ENCODE data around the gene NR1D2. TPM values are rescaled to one million over a fixed set of nuclear protein-coding genes. Genes with fewer than 3 reads are reported as not detected.

The NR1D2 gene
- total RNA-seq, 1 donor from 2014 or later: 35.5 TPM

DNA sequence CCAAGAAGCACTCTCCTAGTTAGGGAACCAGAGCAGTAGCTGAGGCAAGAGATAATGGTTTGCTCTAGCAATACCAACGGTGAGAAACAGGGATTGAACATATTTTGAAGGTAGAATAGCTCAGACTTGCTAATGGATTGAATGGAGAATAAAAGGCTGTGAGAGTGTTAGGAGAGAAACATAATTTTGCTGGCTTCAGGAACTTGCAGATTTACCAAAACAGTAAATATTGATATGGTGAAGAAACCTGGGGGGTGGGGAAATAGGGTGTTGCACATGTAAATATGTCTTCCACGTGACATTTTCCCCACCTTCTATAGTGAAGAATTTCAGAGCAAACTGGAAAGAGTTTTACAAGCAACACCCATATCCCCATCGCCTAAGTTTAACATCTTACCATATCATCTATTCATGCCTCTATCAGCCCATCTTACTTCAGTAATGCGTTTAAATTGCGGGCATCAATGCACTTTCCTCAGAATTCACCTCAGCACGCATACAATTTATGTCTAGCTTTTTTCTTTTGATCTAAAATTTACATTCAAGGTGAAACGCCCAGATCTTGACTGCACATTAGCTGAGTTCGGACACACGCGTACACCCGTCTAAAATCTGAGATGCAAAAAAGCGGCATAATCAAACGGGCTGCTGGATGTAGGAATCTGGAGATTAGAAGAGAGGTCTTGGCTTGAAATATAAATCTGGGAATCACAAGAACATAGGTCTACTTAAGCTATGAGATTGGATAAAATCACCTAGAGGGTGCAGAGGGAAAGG lies 891 bp upstream of the NR1D2 start:
- H3K27ac ChIP-seq (ENCODE audit: low read depth, low read length): peak overlapping the region; percentile 83
- no peaks in the 10 kb centered on the region for H3K9me3 ChIP-seq (ENCODE audit: control insufficient read depth in 3 of 3, low read length in 3 of 3)
- peak overlapping the region; percentile 54 to 88 (median 87) for H3K9ac ChIP-seq (ENCODE audit: low read depth in 1 of 3, low read length in 3 of 3)
- peaks cover 0 to 5% (median 4%) of the 10 kb centered on the region in 3 donors for H3K36me3 ChIP-seq (ENCODE audit: control insufficient read depth in 3 of 3, insufficient read depth in 3 of 3, low read length in 3 of 3)
- H3K27me3 ChIP-seq (ENCODE audit: control insufficient read depth in 3 of 3, insufficient read depth in 3 of 3, low read length in 3 of 3): no peaks in the 10 kb centered on the region
- H3K4me3 ChIP-seq (ENCODE audit: low read length in 3 of 3): peak overlapping the region; percentile 80 to 84 (median 83)
- peaks cover 33 to 41% (median 35%) of the 10 kb centered on the region in 3 donors for H3K4me1 ChIP-seq (ENCODE audit: control insufficient read depth in 3 of 3, insufficient read depth in 3 of 3, low read length in 3 of 3)

- no peaks in the 10 kb centered on the region for H3K9me3 ChIP-seq (ENCODE audit: control insufficient read depth in 3 of 3, low read length in 3 of 3)
- peak overlapping the region in 1 of 3 donors; percentile 89 for H3K9ac ChIP-seq (ENCODE audit: low read depth in 1 of 3, low read length in 3 of 3)
- peaks cover 46 to 49% (median 48%) of the 10 kb centered on the region in 3 donors for H3K4me1 ChIP-seq (ENCODE audit: control insufficient read depth in 3 of 3, insufficient read depth in 3 of 3, low read length in 3 of 3)
- peak overlapping the region; percentile 83 for H3K27ac ChIP-seq (ENCODE audit: low read depth, low read length)
- no peaks in the 10 kb centered on the region for H3K27me3 ChIP-seq (ENCODE audit: control insufficient read depth in 3 of 3, insufficient read depth in 3 of 3, low read length in 3 of 3)
- H3K4me3 ChIP-seq (ENCODE audit: low read length in 3 of 3): peak overlapping the region in 2 of 3 donors; percentile 67 to 84
- H3K36me3 ChIP-seq (ENCODE audit: control insufficient read depth in 3 of 3, insufficient read depth in 3 of 3, low read length in 3 of 3): peaks cover 0 to 5% (median 4%) of the 10 kb centered on the region in 3 donors
Observed at GRCh38 chr3:23945663-23945912, 502 bp downstream of the NR1D2 start.

GRCh38 chr3:23945913-23946687 lies 1.0 kb downstream of the NR1D2 start:
- peak overlapping the region; percentile 85 to 95 (median 90) for H3K9ac ChIP-seq (ENCODE audit: low read depth in 1 of 3, low read length in 3 of 3)
- H3K4me3 ChIP-seq (ENCODE audit: low read length in 3 of 3): peak overlapping the region; percentile 78 to 92 (median 85)
- no peaks in the 10 kb centered on the region for H3K27me3 ChIP-seq (ENCODE audit: control insufficient read depth in 3 of 3, insufficient read depth in 3 of 3, low read length in 3 of 3)
- no peaks in the 10 kb centered on the region for H3K9me3 ChIP-seq (ENCODE audit: control insufficient read depth in 3 of 3, low read length in 3 of 3)
- H3K4me1 ChIP-seq (ENCODE audit: control insufficient read depth in 3 of 3, insufficient read depth in 3 of 3, low read length in 3 of 3): peaks cover 48 to 51% (median 49%) of the 10 kb centered on the region in 3 donors
- H3K27ac ChIP-seq (ENCODE audit: low read depth, low read length): peak overlapping the region; percentile 83
- H3K36me3 ChIP-seq (ENCODE audit: control insufficient read depth in 3 of 3, insufficient read depth in 3 of 3, low read length in 3 of 3): peaks cover 0 to 5% (median 4%) of the 10 kb centered on the region in 3 donors

DNA sequence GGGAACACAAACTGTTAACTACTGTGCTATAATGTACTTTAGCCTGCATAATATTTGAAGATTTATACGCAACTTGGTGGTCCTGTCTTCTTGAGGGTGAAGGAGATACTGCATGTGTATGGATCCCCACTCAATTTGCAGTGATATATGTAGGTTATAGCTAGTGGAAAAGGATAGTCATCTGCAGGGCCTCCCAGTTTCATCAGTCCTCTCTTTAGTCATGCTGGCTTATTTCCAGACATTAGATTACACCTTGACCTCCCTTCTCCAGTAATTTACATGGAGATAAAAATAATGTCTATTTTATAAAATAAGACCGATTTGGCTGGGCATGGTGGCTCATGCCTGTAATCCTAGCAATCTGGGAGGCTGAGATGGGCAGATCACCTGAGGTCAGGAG lies 3.7 kb downstream of the NR1D2 start:
- Histone ChIP-seq H3K9ac (ENCODE audit: low read depth in 1 of 3, low read length in 3 of 3) (peak overlapping the region in 1 of 3 donors; percentile 2), H3K9me3 (ENCODE audit: control insufficient read depth in 3 of 3, low read length in 3 of 3) (no peaks in the 10 kb centered on the region), H3K4me3 (ENCODE audit: low read length in 3 of 3) (no peak overlapping the region), H3K4me1 (ENCODE audit: control insufficient read depth in 3 of 3, insufficient read depth in 3 of 3, low read length in 3 of 3) (peaks cover 62 to 70% (median 68%) of the 10 kb centered on the region in 3 donors), H3K27me3 (ENCODE audit: control insufficient read depth in 3 of 3, insufficient read depth in 3 of 3, low read length in 3 of 3) (no peaks in the 10 kb centered on the region), H3K36me3 (ENCODE audit: control insufficient read depth in 3 of 3, insufficient read depth in 3 of 3, low read length in 3 of 3) (peaks cover 0 to 5% (median 4%) of the 10 kb centered on the region in 3 donors), H3K27ac (ENCODE audit: low read depth, low read length) (peak overlapping the region; percentile 83)

DNA sequence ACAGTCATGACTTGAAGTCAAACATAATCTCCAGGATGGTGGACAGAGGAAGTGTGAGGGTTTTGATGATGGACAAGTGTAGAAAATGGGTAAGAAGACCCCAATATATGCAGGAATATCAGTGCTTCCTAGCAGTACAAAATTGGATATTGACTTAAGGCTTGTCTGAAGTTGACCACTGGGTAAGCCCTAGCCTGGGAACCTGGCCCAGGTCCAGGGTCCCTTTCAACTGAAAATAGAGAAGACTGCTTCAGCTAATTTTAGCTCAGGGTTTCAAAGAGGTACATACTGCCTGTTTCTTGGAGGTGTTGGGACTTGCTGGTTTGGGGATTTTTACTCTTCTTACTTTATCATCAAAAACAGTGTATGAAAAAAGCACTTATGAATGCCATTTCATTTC lies 4.7 kb downstream of the NR1D2 start:
- Histone ChIP-seq H3K4me1 (ENCODE audit: control insufficient read depth in 3 of 3, insufficient read depth in 3 of 3, low read length in 3 of 3) (peaks cover 66 to 71% (median 71%) of the 10 kb centered on the region in 3 donors), H3K27me3 (ENCODE audit: control insufficient read depth in 3 of 3, insufficient read depth in 3 of 3, low read length in 3 of 3) (no peaks in the 10 kb centered on the region), H3K9me3 (ENCODE audit: control insufficient read depth in 3 of 3, low read length in 3 of 3) (no peaks in the 10 kb centered on the region), H3K36me3 (ENCODE audit: control insufficient read depth in 3 of 3, insufficient read depth in 3 of 3, low read length in 3 of 3) (peaks cover 4 to 8% (median 7%) of the 10 kb centered on the region in 3 donors), H3K4me3 (ENCODE audit: low read length in 3 of 3) (peak overlapping the region; percentile 0 to 51 (median 6)), H3K9ac (ENCODE audit: low read depth in 1 of 3, low read length in 3 of 3) (peak overlapping the region in 1 of 3 donors; percentile 17), H3K27ac (ENCODE audit: low read depth, low read length) (peak overlapping the region; percentile 83)

DNA sequence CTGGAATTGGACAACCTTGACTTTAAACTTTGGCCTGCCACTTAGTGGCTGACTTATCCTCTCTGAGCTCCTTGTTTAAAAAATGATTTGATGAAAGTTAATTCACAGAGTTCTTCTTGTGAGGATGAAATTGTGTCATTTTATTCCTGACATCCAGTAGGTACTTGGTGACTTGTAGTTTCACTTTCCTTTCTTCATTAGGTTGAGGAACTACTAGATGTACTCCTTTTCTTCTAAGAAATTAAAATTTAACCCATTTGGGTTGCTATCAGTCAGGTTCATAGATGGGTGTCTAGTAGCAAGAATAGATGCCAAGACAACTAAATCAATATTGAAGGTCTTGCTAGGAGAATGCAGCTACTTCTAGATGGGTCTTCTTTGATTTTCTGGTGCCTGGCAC lies 5.2 kb downstream of the NR1D2 start:
- H3K9ac ChIP-seq (ENCODE audit: low read depth in 1 of 3, low read length in 3 of 3): peak overlapping the region in 1 of 3 donors; percentile 17

GRCh38 chr3:23952646-23953045 lies 7.6 kb downstream of the NR1D2 start:
- Histone ChIP-seq H3K27ac (ENCODE audit: low read depth, low read length) (no peak overlapping the region), H3K9me3 (ENCODE audit: control insufficient read depth in 3 of 3, low read length in 3 of 3) (no peaks in the 10 kb centered on the region), H3K4me1 (ENCODE audit: control insufficient read depth in 3 of 3, insufficient read depth in 3 of 3, low read length in 3 of 3) (peaks cover 52 to 59% (median 58%) of the 10 kb centered on the region in 3 donors), H3K27me3 (ENCODE audit: control insufficient read depth in 3 of 3, insufficient read depth in 3 of 3, low read length in 3 of 3) (no peaks in the 10 kb centered on the region), H3K4me3 (ENCODE audit: low read length in 3 of 3) (no peak overlapping the region), H3K36me3 (ENCODE audit: control insufficient read depth in 3 of 3, insufficient read depth in 3 of 3, low read length in 3 of 3) (peaks cover 11 to 15% (median 14%) of the 10 kb centered on the region in 3 donors), H3K9ac (ENCODE audit: low read depth in 1 of 3, low read length in 3 of 3) (no peak overlapping the region)

More for the DNA sequence above, 5.2 kb downstream of the NR1D2 start:
- Histone ChIP-seq H3K9me3 (ENCODE audit: control insufficient read depth in 3 of 3, low read length in 3 of 3) (no peaks in the 10 kb centered on the region), H3K4me3 (ENCODE audit: low read length in 3 of 3) (peak overlapping the region; percentile 6 to 51 (median 29)), H3K27me3 (ENCODE audit: control insufficient read depth in 3 of 3, insufficient read depth in 3 of 3, low read length in 3 of 3) (no peaks in the 10 kb centered on the region), H3K4me1 (ENCODE audit: control insufficient read depth in 3 of 3, insufficient read depth in 3 of 3, low read length in 3 of 3) (peaks cover 67 to 74% (median 73%) of the 10 kb centered on the region in 3 donors), H3K36me3 (ENCODE audit: control insufficient read depth in 3 of 3, insufficient read depth in 3 of 3, low read length in 3 of 3) (peaks cover 7 to 13% (median 10%) of the 10 kb centered on the region in 3 donors), H3K27ac (ENCODE audit: low read depth, low read length) (peak overlapping the region; percentile 83)

DNA sequence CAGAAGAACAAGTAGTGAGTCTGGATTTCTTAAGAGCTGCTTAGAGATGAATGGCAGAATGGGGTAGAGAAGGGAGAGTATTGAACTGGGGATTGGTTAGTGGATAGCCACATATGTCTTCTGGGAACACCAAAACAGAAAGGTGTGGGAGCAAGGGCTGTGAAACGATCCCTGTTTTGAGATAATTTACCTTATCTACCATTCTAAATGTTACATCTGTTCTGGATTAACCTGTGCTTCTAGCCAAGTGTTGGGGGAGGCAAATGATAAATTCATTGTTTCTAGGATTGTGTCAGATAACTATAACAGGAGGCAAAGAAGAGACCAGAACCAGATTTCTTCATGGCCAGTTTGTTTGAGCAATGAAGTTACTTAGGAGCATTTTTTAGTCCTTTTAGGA lies 8.4 kb downstream of the NR1D2 start:
- Histone ChIP-seq H3K27ac (ENCODE audit: low read depth, low read length) (no peak overlapping the region), H3K4me1 (ENCODE audit: control insufficient read depth in 3 of 3, insufficient read depth in 3 of 3, low read length in 3 of 3) (peaks cover 44 to 54% (median 52%) of the 10 kb centered on the region in 3 donors), H3K9me3 (ENCODE audit: control insufficient read depth in 3 of 3, low read length in 3 of 3) (no peaks in the 10 kb centered on the region), H3K27me3 (ENCODE audit: control insufficient read depth in 3 of 3, insufficient read depth in 3 of 3, low read length in 3 of 3) (no peaks in the 10 kb centered on the region), H3K36me3 (ENCODE audit: control insufficient read depth in 3 of 3, insufficient read depth in 3 of 3, low read length in 3 of 3) (peaks cover 15 to 19% (median 18%) of the 10 kb centered on the region in 3 donors), H3K4me3 (ENCODE audit: low read length in 3 of 3) (no peak overlapping the region), H3K9ac (ENCODE audit: low read depth in 1 of 3, low read length in 3 of 3) (no peak overlapping the region)

GRCh38 chr3:23954144-23954543 lies 9.1 kb downstream of the NR1D2 start:
- no peak overlapping the region for H3K4me3 ChIP-seq (ENCODE audit: low read length in 3 of 3)
- H3K27ac ChIP-seq (ENCODE audit: low read depth, low read length): no peak overlapping the region
- no peaks in the 10 kb centered on the region for H3K9me3 ChIP-seq (ENCODE audit: control insufficient read depth in 3 of 3, low read length in 3 of 3)
- no peak overlapping the region for H3K9ac ChIP-seq (ENCODE audit: low read depth in 1 of 3, low read length in 3 of 3)
- peaks cover 15 to 21% (median 19%) of the 10 kb centered on the region in 3 donors for H3K36me3 ChIP-seq (ENCODE audit: control insufficient read depth in 3 of 3, insufficient read depth in 3 of 3, low read length in 3 of 3)
- no peaks in the 10 kb centered on the region for H3K27me3 ChIP-seq (ENCODE audit: control insufficient read depth in 3 of 3, insufficient read depth in 3 of 3, low read length in 3 of 3)
- peaks cover 39 to 50% (median 47%) of the 10 kb centered on the region in 3 donors for H3K4me1 ChIP-seq (ENCODE audit: control insufficient read depth in 3 of 3, insufficient read depth in 3 of 3, low read length in 3 of 3)

GRCh38 chr3:23956701-23957100 lies 11.6 kb downstream of the NR1D2 start:
- Histone ChIP-seq H3K9me3 (ENCODE audit: control insufficient read depth in 3 of 3, low read length in 3 of 3) (no peaks in the 10 kb centered on the region), H3K4me1 (ENCODE audit: control insufficient read depth in 3 of 3, insufficient read depth in 3 of 3, low read length in 3 of 3) (peaks cover 20 to 30% (median 28%) of the 10 kb centered on the region in 3 donors), H3K27me3 (ENCODE audit: control insufficient read depth in 3 of 3, insufficient read depth in 3 of 3, low read length in 3 of 3) (no peaks in the 10 kb centered on the region), H3K27ac (ENCODE audit: low read depth, low read length) (no peak overlapping the region), H3K36me3 (ENCODE audit: control insufficient read depth in 3 of 3, insufficient read depth in 3 of 3, low read length in 3 of 3) (peaks cover 27 to 35% (median 32%) of the 10 kb centered on the region in 3 donors), H3K9ac (ENCODE audit: low read depth in 1 of 3, low read length in 3 of 3) (no peak overlapping the region), H3K4me3 (ENCODE audit: low read length in 3 of 3) (no peak overlapping the region)

All from skeletal muscle tissue (tissue), 4 donors.